GM12875 (cell line): ENCODE measurements around the gene PLCB3.

Experiments used
- H3K4me3 ChIP-seq: one replicate; pipeline ENCODE4 v1.5.1; 2011; ENCODE audit warnings: low read depth, low read length, control low read depth
- TF ChIP-seq, protein P1 (sequence below): IDR thresholded peaks from 2 replicates; pipeline ENCODE4 v1.5.1; 2011; ENCODE audit warnings: low read depth, mild to moderate bottlenecking, control low read depth, inconsistent platforms, low read length, moderate library complexity, borderline replicate concordance; ENCODE audit not compliant: insufficient read depth

The PLCB3 gene

GRCh38 chr11:64251016-64251752 lies at the start of gene PLCB3:
TSS of gene PLCB3 (plus strand) at chr11:64251530. CDS start at chr11:64251650, 120 bp downstream.
- TF ChIP-seq, protein P1, sequence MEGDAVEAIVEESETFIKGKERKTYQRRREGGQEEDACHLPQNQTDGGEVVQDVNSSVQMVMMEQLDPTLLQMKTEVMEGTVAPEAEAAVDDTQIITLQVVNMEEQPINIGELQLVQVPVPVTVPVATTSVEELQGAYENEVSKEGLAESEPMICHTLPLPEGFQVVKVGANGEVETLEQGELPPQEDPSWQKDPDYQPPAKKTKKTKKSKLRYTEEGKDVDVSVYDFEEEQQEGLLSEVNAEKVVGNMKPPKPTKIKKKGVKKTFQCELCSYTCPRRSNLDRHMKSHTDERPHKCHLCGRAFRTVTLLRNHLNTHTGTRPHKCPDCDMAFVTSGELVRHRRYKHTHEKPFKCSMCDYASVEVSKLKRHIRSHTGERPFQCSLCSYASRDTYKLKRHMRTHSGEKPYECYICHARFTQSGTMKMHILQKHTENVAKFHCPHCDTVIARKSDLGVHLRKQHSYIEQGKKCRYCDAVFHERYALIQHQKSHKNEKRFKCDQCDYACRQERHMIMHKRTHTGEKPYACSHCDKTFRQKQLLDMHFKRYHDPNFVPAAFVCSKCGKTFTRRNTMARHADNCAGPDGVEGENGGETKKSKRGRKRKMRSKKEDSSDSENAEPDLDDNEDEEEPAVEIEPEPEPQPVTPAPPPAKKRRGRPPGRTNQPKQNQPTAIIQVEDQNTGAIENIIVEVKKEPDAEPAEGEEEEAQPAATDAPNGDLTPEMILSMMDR: peak; percentile 79
- peak within 1 kb of the TSS; percentile 77 for H3K4me3 ChIP-seq

GRCh38 chr11:64201543-64201942 lies 49.8 kb upstream of the PLCB3 start:
- TF ChIP-seq, protein P1: no peak
- H3K4me3 ChIP-seq: no peak overlapping the region

- H3K4me3 ChIP-seq: no peak overlapping the region
- TF ChIP-seq, protein P1: no peak
Observed at GRCh38 chr11:64202992-64203391, 48.3 kb upstream of the PLCB3 start.

GRCh38 chr11:64203421-64204079 lies 47.8 kb upstream of the PLCB3 start:
- TF ChIP-seq, protein P1: no peak
- no peak overlapping the region for H3K4me3 ChIP-seq

GRCh38 chr11:64204080-64204440 lies 47.3 kb upstream of the PLCB3 start:
- H3K4me3 ChIP-seq: no peak overlapping the region
- TF ChIP-seq, protein P1: no peak

GRCh38 chr11:64204464-64204989 lies 46.8 kb upstream of the PLCB3 start:
- no peak overlapping the region for H3K4me3 ChIP-seq
- TF ChIP-seq, protein P1: peak; percentile 71
